HUDEP-2 (cell line): ENCODE measurements around the gene ATP11C.
A peak's percentile ranks its signal among the peaks of the same experiment; 100 is the strongest.
"Not testable (repeated sequence)": the region's sequence is repeated elsewhere in the genome, so short reads cannot be mapped to it uniquely, and the experiment has no call there.

Source experiments
- DNase-seq, 76 experiments: peaks; one replicate each; lab custom pipeline; 2025; ENCODE audit not compliant: unreplicated experiment in 76 of 76; lab: John Stamatoyannopoulos, UW

The ATP11C gene

GRCh38 chrX:139932901-139933796, at the start of gene ATP11C:
Gene ATP11C, minus strand, starts transcription at chrX:139933053. Its CDS starts 1,011 bp downstream, at chrX:139932042.
- peak in 75 of 76 experiments; percentile 5 to 81 (median 67) for DNase-seq

- no peak for DNase-seq
Observed at GRCh38 chrX:139974471-139974870, 41.6 kb upstream of the ATP11C start.

GRCh38 chrX:139972629-139973624, 40.1 kb upstream of the ATP11C start:
- DNase-seq = no peak

- DNase-seq = no peak
Observed at GRCh38 chrX:139972113-139972512, 39.3 kb upstream of the ATP11C start.

GRCh38 chrX:139971394-139971749, 38.5 kb upstream of the ATP11C start:
- no peak for DNase-seq

- DNase-seq = no peak
Observed at GRCh38 chrX:139969286-139969685, 36.4 kb upstream of the ATP11C start.

GRCh38 chrX:139967750-139968149, 34.9 kb upstream of the ATP11C start:
- no peak for DNase-seq

GRCh38 chrX:139967300-139967699, 34.4 kb upstream of the ATP11C start:
- DNase-seq = peak in 11 of 76 experiments; percentile 0 to 22 (median 1)

GRCh38 chrX:139966159-139966558, 33.3 kb upstream of the ATP11C start:
- peak in 6 of 76 experiments; percentile 0 to 3 (median 0) for DNase-seq

GRCh38 chrX:139965421-139965820, 32.6 kb upstream of the ATP11C start, which contains the start of gene CXorf66:
Gene CXorf66, minus strand, starts transcription at chrX:139965521. Its CDS starts 25 bp downstream, at chrX:139965496.
- no peak for DNase-seq

- not testable (repeated sequence) for DNase-seq
Observed at GRCh38 chrX:139961091-139961490, 28.2 kb upstream of the ATP11C start.

- no peak for DNase-seq
Observed at GRCh38 chrX:139949703-139950102, 16.9 kb upstream of the ATP11C start.

- no peak for DNase-seq
Observed at GRCh38 chrX:139945075-139945474, 12.2 kb upstream of the ATP11C start.

GRCh38 chrX:139936259-139936658, 3.4 kb upstream of the ATP11C start:
- peak in 1 of 76 experiments; percentile 0 for DNase-seq

- DNase-seq = no peak
Observed at GRCh38 chrX:139933904-139934303, 1.1 kb upstream of the ATP11C start.

GRCh38 chrX:139932073-139932900, 566 bp downstream of the ATP11C start:
- DNase-seq = peak in 57 of 76 experiments; percentile 0 to 57 (median 29)

- DNase-seq = peak in 5 of 76 experiments; percentile 3 to 24 (median 20)
Observed at GRCh38 chrX:139931646-139932072, 1.2 kb downstream of the ATP11C start.

GRCh38 chrX:139930916-139931645, 1.8 kb downstream of the ATP11C start:
- DNase-seq = peak in 19 of 76 experiments; percentile 0 to 18 (median 3)

- no peak for DNase-seq
Observed at GRCh38 chrX:139930401-139930800, 2.5 kb downstream of the ATP11C start.
